CD1c-positive myeloid dendritic cell (primary cell): ENCODE measurements around the gene SASS6.
"Not testable (repeated sequence)": the region's sequence is repeated elsewhere in the genome, so short reads cannot be mapped to it uniquely, and the experiment has no call there.

Experiments used
- DNase-seq: peaks from one replicate; pipeline ENCODE4 v3.0.0-alpha.2; 2016; ENCODE audit errors: extremely low spot score

The SASS6 gene

GRCh38 chr1:100107696-100108095, 25.0 kb downstream of the SASS6 start:
- DNase-seq, result no peak

- no peak for DNase-seq
Measured at GRCh38 chr1:100101564-100101963, 31.2 kb downstream of the SASS6 start.

DNA sequence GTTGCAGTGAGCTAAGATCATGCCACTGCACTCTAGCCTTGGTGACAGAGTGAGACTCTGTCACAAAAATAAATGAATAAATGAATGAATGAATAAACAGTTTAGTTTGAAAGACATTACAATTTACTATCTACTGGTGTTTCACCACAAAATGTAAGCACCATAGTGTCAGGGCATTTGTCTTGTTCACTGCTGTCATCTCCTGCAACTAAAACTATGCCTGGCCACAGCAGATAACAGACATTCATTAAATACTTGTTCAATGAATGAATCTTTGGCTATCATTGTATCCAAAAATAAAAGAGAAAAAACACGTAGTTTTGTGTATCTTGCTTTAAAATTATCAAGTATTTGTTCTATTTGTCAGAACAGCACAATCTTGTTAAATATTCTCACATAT, 32.5 kb downstream of the SASS6 start:
- no peak for DNase-seq

GRCh38 chr1:100090471-100090870, 42.3 kb downstream of the SASS6 start:
- no peak for DNase-seq

DNA sequence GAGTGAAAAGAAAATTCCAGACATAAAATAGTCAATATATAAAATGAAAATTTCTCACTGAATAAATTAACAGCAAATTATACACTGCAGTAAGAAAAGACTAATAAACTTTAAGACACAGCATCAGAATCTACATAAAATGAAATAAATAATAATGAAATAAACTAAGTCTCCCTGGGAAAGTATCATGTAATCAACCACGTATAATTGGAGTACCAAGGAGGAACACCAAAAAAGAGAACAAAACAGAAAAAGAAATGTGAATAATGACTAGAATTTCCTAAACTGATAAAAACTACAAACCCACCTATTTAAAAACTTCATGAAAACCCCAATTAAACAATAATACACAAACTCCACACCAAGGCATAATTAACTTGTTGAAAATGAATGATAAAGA, 43.6 kb downstream of the SASS6 start:
- DNase-seq, result no peak

DNA sequence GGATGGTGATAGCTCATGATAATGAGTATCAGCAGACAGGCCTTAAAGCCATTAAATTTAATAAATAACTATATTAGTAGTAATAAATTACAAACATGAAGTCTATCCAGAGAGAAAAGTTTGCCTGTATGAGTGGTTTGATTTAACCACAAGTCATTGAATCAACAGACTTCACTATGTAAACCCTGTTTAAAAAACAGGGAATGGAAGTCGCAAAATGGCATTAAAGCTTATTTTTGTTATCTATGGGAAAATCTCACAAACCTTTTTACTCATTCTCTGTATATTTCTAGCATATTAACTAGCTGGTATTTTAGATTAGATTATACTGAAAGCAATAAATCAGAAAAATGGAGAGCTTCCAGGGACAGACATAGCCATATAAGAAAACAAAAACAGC, 45.3 kb downstream of the SASS6 start:
- no peak for DNase-seq

GRCh38 chr1:100080331-100080730, 52.4 kb downstream of the SASS6 start:
- no peak for DNase-seq

DNA sequence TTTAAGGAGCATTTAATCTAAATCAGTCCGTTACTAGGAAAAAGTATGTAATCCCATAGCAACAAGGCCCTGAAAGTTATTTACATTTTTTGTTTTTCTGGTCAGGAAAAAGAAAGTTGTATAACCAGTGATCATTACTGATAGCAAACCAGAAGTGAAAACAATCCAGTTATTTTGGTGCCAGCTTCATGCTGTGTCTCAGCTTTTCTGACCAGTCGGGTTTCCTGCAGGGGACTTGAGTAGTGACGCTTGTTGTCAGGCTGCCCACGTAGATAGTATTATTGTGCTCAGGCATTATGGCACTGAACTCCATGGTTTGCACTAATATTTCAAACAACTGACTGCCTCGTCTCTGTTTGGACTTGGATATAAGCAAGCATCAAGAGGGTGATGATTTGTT, 55.2 kb downstream of the SASS6 start:
- no peak for DNase-seq

GRCh38 chr1:100076744-100077143, 56.0 kb downstream of the SASS6 start:
- no peak for DNase-seq

- DNase-seq, result no peak
Measured at GRCh38 chr1:100076319-100076718, 56.4 kb downstream of the SASS6 start.

GRCh38 chr1:100075773-100076172, 57.0 kb downstream of the SASS6 start:
- DNase-seq, result peak; percentile 5

- DNase-seq, result no peak
Measured at GRCh38 chr1:100074604-100075395, 57.9 kb downstream of the SASS6 start.

GRCh38 chr1:100073531-100073930, 59.2 kb downstream of the SASS6 start:
- DNase-seq, result no peak

DNA sequence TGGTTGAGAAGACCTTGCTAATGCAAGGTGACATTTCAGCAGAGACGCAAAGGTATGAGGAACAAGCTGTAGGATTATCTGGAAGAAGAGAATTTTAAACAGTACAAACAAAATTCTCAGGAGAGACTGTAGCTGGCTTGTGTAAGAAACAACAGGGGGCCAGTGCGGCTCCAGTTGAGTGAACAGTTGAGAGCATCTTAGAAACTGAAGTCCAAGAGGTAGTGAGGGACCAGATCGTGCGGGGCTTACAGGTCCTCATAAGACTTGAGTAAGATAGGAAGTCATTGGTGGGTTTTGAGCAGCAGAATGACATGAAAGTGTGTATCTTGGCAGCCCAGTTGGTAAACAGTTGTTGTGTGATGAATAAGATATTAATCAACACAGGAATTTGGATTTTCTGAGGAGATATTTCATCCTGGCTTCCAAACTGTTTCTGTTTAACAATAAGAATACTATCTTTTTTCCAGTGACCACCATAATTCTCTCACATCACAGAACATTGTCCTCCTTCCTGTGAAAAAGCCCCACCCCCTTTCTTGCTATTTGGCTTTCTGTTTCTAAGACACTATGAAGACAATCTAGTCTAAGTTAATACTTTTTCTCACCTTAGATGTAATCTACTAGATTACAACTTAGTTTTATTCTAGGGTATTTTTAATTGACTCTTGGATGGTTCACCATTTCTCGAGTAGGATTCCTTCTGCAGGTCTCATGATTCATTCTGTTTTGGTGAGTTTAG, 62.4 kb downstream of the SASS6 start:
- DNase-seq, result no peak

DNA sequence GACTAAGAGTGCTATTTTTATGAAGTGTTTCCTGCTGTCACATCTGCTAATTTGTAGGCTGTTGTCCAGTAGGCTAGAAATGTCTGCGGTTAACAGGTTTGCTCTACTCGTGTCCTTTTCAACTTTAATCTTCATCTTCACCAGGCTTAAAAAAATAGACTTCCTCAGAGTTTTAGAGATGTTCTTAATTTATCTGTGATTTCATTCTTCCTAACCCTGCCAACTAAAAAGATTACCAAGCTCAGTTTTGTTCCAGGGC, 66.8 kb downstream of the SASS6 start:
- no peak for DNase-seq

DNA sequence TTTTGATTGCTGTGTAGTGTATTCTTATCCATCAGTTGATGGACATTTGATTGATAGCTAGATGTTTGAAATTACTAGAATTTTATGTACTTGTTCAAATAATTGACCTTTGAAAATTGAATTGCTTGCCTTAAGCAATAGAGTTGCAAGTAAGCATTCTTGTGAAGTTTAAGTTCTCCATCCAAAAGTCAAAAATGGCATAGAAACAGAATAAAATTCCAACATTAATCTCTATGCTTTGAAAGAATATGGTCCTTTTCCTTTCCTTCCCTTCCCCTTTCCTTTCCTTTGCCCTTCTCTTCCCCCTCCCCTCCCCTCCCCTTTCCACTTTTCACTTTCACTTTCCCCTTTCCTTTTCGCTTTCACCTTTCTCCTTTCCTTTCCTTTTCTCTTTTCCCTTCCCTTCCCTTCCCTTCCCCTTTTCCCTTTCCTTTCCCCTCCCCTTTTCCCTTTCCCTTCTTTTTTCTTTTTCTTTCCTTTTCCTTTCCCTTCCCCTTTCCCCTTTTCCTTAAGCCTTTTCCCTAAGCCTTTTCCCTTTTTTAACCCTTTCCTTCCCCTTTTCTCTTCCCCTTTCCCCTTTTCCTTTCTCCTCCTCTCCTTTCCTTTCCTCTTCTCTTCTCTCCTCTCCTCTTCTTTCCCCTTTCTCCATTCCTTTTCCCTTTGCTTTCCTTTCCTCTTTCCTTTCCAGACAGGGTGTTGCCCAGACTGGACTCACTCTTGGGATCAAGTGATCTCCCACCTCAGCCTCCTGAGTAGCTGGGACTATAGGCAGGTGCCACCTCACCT, 67.4 kb downstream of the SASS6 start:
- no peak for DNase-seq

DNA sequence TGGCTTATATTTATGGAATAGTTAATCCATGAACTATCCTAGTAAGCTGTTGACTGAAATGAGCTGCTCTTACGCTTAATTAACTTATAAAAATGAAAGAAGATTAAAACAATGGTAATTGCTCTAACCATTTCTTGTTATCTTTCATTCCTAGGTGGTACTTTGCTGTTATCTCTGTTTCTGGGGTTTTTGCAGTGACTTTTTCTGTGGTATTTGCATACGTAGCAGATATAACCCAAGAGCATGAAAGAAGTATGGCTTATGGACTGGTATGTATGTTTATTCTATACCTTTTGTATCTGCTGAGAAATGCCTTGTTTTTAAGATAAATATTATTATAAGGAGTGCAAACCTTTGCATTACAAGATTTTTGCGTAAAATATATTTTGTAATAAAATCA, 71.0 kb downstream of the SASS6 start:
- no peak for DNase-seq

DNA sequence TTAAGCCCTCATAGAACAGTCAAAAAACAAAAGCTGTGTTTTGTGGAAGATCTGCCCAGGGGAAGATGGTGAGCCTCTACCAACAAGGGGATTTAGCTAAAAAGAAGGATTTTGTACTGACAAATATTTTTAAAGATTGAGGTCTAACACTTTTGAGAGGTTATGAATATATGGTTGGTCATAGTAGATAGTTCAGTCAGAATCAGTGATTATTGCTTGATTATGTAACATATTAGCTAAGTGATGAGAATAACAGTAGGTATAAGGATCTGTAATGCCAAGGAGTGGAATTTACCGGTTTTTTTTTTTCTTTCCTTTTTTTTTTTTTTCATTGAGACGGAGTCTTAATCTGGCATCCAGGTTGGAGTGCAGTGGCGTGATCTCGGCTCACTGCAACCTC, 79.0 kb downstream of the SASS6 start:
- no peak for DNase-seq

- no peak for DNase-seq
Measured at GRCh38 chr1:100053119-100053518, 79.6 kb downstream of the SASS6 start.

- DNase-seq, result no peak
Measured at GRCh38 chr1:100051893-100052292, 80.8 kb downstream of the SASS6 start.

DNA sequence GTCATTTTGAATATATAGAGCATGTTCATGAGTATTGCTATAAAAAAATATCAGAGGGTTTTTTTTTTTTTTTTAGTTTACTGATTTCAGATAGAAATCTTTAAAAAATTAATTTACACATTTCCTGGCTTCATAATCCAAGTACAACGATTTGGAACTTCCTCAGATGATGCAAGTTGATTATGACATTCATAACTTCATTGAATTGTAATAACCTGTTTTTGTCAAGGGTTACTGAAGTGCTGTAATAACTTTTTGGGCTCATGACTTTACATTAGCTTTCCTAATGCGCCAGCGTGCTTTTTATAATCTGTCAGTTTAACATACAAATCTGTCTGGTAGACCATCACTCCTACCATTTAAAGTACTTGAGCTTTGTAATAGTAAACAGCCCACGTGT, 81.3 kb downstream of the SASS6 start:
- DNase-seq, result peak; percentile 16

DNA sequence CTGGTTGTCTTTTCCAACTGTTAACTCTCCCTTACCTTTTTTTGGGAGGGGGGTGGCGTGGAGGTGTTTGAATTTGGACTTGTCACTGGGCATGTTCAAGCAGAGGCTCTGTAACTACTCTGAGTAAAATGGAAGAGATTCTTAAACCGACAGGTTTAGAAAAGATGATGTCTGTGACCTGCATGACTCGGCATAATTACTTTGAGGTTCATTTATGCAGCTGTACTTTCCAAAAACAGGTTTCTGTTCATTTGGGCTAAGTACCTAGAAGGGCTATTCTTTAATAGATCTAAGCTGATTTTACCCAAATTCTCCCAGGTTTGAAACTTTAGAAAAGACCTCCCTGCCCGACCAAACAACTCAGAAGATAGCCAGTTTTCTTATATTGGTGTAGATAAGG, 82.6 kb downstream of the SASS6 start:
- no peak for DNase-seq

- DNase-seq, result not testable (repeated sequence)
Measured at GRCh38 chr1:100047235-100047708, 85.5 kb downstream of the SASS6 start.
